CD4-positive, alpha-beta T cell (primary cell): ENCODE data around the gene GDPD4. TPM values are rescaled to one million over a fixed set of nuclear protein-coding genes. Genes with fewer than 3 reads are reported as not detected.
A peak's percentile ranks its signal among the peaks of the same experiment; 100 is the strongest.

Source experiments
- ATAC-seq: fragments of 200-7000 bp; cut with Tn5 transposase; one replicate; pipeline ENCODE4 v1.10.0; 2022; ENCODE audit warnings: mild to moderate bottlenecking; ENCODE audit not compliant: poor library complexity
- CTCF ChIA-PET: fragments of 350-600 bp; sonication (Branson Sonifier 250); formaldehyde crosslinking; loops from one replicate; lab custom pipeline; 2021; ENCODE audit warnings: antibody characterized with exemption, inconsistent platforms; lab: Charles Lee
- POLR2A ChIA-PET: fragments of 350-600 bp; sonication (Branson Sonifier 250); formaldehyde crosslinking; loops from one replicate; lab custom pipeline; 2021; ENCODE audit warnings: antibody characterized with exemption, inconsistent platforms; lab: Charles Lee
- DNase-seq, 14 experiments: peaks; one replicate each; pipeline ENCODE4 v3.0.0-alpha.2; 2013 to 2020; ENCODE audit warnings: mixed read lengths in 2 of 14
- H3K27ac ChIP-seq, 2 donors: one replicate each; pipeline versions ENCODE4 v1.5.1 to v1.7.0; 2013; ENCODE audit warnings: low read length in 2 of 2, low read depth in 1 of 2, mild to moderate bottlenecking in 1 of 2
- H3K27me3 ChIP-seq, 2 experiments: 1 replicate in 1 of 2; 2 replicates in 1 of 2; pipeline versions ENCODE4 v1.6.1 to v1.7.0; 2013; ENCODE audit warnings: low read length in 2 of 2, control low read depth in 1 of 2, mild to moderate bottlenecking in 1 of 2, moderate library complexity in 1 of 2; ENCODE audit not compliant: insufficient read depth in 2 of 2, control insufficient read depth in 1 of 2
- H3K36me3 ChIP-seq: one replicate; pipeline ENCODE4 v1.6.1; 2013; ENCODE audit warnings: low read length, control low read depth; ENCODE audit not compliant: insufficient read depth
- H3K4me1 ChIP-seq: one replicate; pipeline ENCODE4 v1.6.1; 2013; ENCODE audit warnings: low read length, control low read depth; ENCODE audit not compliant: insufficient read depth
- H3K4me3 ChIP-seq: one replicate; pipeline ENCODE4 v1.5.1; 2013; ENCODE audit warnings: mild to moderate bottlenecking, low read length, moderate library complexity
- H3K9me3 ChIP-seq, 2 experiments: 1 replicate in 1 of 2; 2 replicates in 1 of 2; pipeline versions ENCODE4 v1.6.1 to v1.7.0; 2013; ENCODE audit warnings: low read length in 2 of 2, mild to moderate bottlenecking in 2 of 2, control low read depth in 1 of 2, moderate library complexity in 1 of 2; ENCODE audit not compliant: control insufficient read depth in 1 of 2, insufficient read depth in 1 of 2
- H3K27ac Mint-ChIP-seq: one replicate; pipeline ENCODE4 v1.8.0; 2020; ENCODE audit warnings: mixed read lengths
- H3K27me3 Mint-ChIP-seq: one replicate; pipeline ENCODE4 v1.8.0; 2021; ENCODE audit warnings: mixed read lengths
- H3K36me3 Mint-ChIP-seq: one replicate; pipeline ENCODE4 v1.8.0; 2021; ENCODE audit warnings: low read depth, mixed read lengths
- H3K4me1 Mint-ChIP-seq: one replicate; pipeline ENCODE4 v1.8.0; 2021; ENCODE audit warnings: low read depth, mixed read lengths
- H3K4me3 Mint-ChIP-seq: one replicate; pipeline ENCODE4 v1.8.0; 2020; ENCODE audit warnings: mild to moderate bottlenecking, mixed read lengths
- H3K9me3 Mint-ChIP-seq: one replicate; pipeline ENCODE4 v1.8.0; 2020; ENCODE audit warnings: mixed read lengths
- intact Hi-C, 2 experiments: fragments of 100-400 bp; cut with DNase I in 1 of 2; cut with micrococcal nuclease in 1 of 2; formaldehyde crosslinking; loops; one replicate each; pipeline versions ENCODE4 v1.15.1 to v1.9.0; 2023 to 2025; cut with DNase I, micrococcal nuclease
- total RNA-seq, 174 experiments: library from RNA in 2 of 174; stranded (reverse) in 2 of 174; gene quantifications; one replicate each; pipeline ENCODE4 v1.2.3 and lab custom pipeline; 2021 to 2026
- TF ChIP-seq, protein P1 (sequence below): fragments of 200-600 bp; IDR thresholded peaks from one replicate; pipeline ENCODE4 v1.8.0; 2022; ENCODE audit warnings: antibody characterized with exemption, mild to moderate bottlenecking

Gene GDPD4
- total RNA-seq, 2 experiments from 2014 or later, result not detected

DNA sequence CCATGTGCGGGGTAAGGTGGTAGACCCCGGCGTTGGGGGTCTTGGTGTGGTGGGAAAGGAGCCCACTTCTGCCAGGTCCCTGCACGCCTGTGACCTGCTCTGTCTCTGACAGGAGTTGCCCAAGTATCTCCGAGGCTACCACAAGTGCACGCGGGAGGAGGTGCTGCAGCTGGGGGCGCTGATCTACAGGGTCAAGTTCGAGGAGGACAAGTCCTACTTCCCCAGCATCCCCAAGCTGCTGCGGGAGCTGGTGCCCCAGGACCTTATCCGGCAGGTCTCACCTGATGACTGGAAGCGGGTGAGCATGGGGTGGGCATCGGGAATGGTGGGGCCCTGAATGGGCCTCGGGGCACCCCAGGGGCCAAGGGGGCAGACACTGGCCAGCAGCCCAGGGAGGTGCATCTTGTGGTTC lies 90.4 kb downstream of the GDPD4 start:
- Mint-ChIP-seq H3K9me3 (no peaks in the 10 kb centered on the region), H3K4me3 (no peak overlapping the region), H3K36me3 (no peaks in the 10 kb centered on the region), H3K27me3 (no peaks in the 10 kb centered on the region), H3K27ac (no peak overlapping the region), H3K4me1 (no peaks in the 10 kb centered on the region)
- Histone ChIP-seq H3K27ac (no peak overlapping the region), H3K9me3 (no peaks in the 10 kb centered on the region), H3K36me3 (no peaks in the 10 kb centered on the region), H3K4me3 (no peak overlapping the region), H3K27me3 (peaks cover 0 to 2% of the 10 kb centered on the region in 2 experiments), H3K4me1 (no peaks in the 10 kb centered on the region)
- ATAC-seq (no peak), DNase-seq (peak in 1 of 14 experiments; percentile 19)
- intact Hi-C loops, result no loop called here
- CTCF ChIA-PET, result no interaction called here
- TF ChIP-seq, protein P1, sequence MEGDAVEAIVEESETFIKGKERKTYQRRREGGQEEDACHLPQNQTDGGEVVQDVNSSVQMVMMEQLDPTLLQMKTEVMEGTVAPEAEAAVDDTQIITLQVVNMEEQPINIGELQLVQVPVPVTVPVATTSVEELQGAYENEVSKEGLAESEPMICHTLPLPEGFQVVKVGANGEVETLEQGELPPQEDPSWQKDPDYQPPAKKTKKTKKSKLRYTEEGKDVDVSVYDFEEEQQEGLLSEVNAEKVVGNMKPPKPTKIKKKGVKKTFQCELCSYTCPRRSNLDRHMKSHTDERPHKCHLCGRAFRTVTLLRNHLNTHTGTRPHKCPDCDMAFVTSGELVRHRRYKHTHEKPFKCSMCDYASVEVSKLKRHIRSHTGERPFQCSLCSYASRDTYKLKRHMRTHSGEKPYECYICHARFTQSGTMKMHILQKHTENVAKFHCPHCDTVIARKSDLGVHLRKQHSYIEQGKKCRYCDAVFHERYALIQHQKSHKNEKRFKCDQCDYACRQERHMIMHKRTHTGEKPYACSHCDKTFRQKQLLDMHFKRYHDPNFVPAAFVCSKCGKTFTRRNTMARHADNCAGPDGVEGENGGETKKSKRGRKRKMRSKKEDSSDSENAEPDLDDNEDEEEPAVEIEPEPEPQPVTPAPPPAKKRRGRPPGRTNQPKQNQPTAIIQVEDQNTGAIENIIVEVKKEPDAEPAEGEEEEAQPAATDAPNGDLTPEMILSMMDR, result no peak
- POLR2A ChIA-PET, result no interaction called here

DNA sequence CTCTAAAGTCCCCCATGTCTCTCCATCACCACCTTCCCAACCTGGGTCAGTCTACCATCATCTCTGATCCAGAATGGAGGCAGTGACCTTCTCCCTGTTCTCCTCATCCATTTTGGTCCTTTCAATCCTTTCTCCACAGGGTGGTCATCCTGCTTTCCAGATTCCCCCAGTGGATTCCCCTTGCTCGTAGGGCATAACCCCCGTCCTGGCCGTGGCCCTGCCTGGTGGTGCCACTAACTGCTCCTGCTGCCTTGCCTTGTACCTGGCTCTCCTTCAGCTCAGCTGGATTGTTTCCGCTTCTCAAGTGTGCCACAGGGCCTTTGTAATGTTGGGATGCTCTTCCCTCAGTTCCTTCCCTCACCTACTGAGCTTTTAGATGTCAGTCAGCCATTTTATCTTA lies 91.8 kb downstream of the GDPD4 start:
- TF ChIP-seq, protein P1, result no peak
- ChIA-PET POLR2A (no interaction called here), CTCF (no interaction called here)
- H3K9me3 ChIP-seq, result no peaks in the 10 kb centered on the region
- intact Hi-C loops, result no loop called here
- H3K36me3 ChIP-seq, result no peaks in the 10 kb centered on the region
- no peaks in the 10 kb centered on the region for H3K36me3 Mint-ChIP-seq
- no peak overlapping the region for H3K27ac Mint-ChIP-seq
- H3K27me3 ChIP-seq, result no peaks in the 10 kb centered on the region
- H3K4me1 ChIP-seq, result no peaks in the 10 kb centered on the region
- H3K27me3 Mint-ChIP-seq, result no peaks in the 10 kb centered on the region
- ATAC-seq, result no peak
- no peak overlapping the region for H3K4me3 ChIP-seq
- H3K9me3 Mint-ChIP-seq, result no peaks in the 10 kb centered on the region
- no peaks in the 10 kb centered on the region for H3K4me1 Mint-ChIP-seq
- H3K27ac ChIP-seq, result no peak overlapping the region
- H3K4me3 Mint-ChIP-seq, result no peak overlapping the region
- no peak for DNase-seq

DNA sequence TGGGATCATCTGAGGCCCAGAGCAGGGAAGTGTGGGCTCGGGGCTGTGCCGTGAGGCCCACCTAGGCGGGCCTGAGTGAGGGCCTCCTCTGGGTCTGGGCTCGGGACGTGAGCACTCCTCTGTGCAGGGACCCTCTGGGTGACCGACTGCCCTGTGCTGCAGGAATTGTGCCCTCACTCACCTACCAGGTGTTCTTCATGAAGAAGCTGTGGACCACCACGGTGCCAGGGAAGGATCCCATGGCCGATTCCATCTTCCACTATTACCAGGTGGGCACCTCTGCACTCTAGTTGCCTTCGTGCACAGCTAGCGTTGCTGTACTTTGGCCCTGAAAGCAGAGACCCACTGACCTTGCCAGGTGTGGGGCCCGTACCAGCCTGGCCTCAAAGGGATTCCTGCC lies 93.0 kb downstream of the GDPD4 start:
- H3K27ac Mint-ChIP-seq, result no peak overlapping the region

More for the DNA sequence above, 93.0 kb downstream of the GDPD4 start:
- no peak overlapping the region for H3K27ac ChIP-seq
- H3K4me1 ChIP-seq, result no peaks in the 10 kb centered on the region
- Mint-ChIP-seq H3K9me3 (no peaks in the 10 kb centered on the region), H3K4me1 (no peaks in the 10 kb centered on the region), H3K36me3 (no peaks in the 10 kb centered on the region), H3K27me3 (no peaks in the 10 kb centered on the region), H3K4me3 (no peak overlapping the region)
- TF ChIP-seq, protein P1, result no peak
- intact Hi-C loops, result no loop called here
- H3K36me3 ChIP-seq, result no peaks in the 10 kb centered on the region
- H3K27me3 ChIP-seq, result no peaks in the 10 kb centered on the region
- H3K4me3 ChIP-seq, result no peak overlapping the region
- ChIA-PET POLR2A (no interaction called here), CTCF (no interaction called here)
- no peak for DNase-seq
- H3K9me3 ChIP-seq, result no peaks in the 10 kb centered on the region
- ATAC-seq, result no peak
